ENCODE measurements around the gene PRICKLE3. TPM values are rescaled to one million over a fixed set of nuclear protein-coding genes. Genes with fewer than 3 reads are reported as not detected.

The PRICKLE3 gene
- total RNA-seq, 4 donors from 2014 or later: 14.5 to 40.0 (median 33.2) TPM

DNA sequence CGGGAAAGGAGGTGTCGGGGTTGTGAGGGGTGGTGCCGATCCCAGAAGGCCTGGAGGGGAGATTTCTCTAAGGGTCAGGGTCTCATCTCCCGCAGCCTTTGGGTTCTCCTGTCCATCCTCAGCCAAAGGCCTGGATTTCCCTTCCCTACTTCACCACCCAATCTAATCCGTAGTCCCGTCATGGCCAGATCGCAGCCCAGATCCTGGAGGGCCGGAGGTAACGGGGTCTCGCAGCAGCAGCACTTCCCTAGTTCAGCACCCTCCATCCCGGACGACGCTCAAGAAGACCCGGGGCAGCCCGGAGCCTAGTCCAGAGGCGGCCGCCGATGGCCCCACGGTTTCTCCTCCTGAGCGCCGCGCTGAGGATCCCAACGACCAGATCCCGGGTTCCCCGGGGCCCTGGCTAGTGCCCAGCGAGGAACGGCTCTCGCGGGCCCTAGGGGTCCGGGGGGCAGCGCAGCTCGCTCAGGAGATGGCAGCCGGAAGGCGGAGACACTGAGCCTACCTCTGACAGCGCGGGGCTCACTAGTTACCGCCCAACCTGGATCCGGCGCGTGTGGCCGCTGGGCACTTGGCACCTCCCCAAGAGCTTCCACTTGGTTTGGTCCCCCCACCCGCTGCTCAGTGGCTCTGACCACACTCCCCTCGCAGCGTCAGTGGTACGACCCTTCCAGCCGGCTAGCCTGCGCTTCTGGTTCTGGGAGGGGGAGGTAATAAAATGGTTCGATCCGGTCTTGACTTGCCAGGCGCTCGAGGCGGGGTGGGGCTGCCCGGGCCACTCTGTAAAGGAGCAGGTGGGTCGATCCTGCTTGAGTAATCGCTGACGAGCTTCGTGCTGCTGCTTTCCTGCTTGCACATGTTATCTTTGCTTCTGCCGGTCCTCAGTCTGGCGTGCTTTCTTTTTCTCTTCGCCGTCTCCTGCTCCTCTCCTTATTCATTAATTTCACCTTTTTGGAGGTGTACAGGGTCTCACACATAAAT is 20.0 kb downstream of the PRICKLE3 start:
- intact Hi-C loops (cut with DNase I; ENCODE audit: low total_unique reads): no loop called here
- in situ Hi-C loops (cut with MboI; ENCODE audit: low pct_ligation_motif_present in 1 of 4, low pct_unique_long_range_greater_than_20kb in 1 of 4, low sequenced_read_pairs in 3 of 4): no loop called here

DNA sequence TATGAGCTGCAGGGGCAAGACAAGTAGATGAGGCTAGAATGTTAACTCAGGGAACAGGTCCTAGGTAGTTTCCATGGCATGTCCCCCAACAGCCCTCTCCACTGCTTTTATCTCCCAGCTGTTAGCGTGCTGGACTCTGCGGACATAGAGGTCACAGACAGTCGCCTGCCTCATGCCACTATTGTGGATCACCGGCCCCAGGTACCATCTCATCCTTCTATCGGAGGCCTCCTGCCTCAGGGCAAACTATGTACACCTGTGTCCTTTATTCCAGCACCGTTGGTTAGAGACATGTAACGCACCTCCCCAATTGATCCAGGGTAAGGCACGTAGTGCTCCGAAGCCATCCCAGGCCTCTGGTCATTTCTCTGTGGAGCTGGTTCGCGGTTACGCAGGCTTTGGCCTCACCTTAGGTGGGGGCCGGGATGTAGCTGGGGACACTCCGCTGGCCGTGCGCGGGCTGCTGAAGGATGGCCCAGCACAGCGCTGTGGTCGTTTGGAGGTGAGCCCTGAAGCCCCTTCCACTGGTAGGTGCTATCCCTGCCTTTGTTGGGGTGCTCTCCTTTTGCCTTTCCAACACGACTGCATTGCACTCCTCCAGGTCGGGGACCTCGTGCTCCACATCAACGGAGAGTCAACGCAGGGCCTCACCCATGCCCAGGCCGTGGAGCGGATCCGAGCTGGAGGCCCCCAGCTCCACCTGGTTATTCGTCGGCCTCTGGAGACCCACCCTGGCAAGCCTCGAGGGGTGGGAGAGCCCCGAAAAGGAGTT is 21.4 kb downstream of the PRICKLE3 start:
- Histone ChIP-seq H3K36me3 (no peaks in the 10 kb centered on the region), H3K27ac (peak overlapping the region; percentile 93 to 95 (median 94)), H3K9me3 (no peaks in the 10 kb centered on the region), H3K27me3 (no peaks in the 10 kb centered on the region), H3K4me1 (peaks cover 0 to 18% (median 7%) of the 10 kb centered on the region in 4 donors), H3K4me3 (no peak overlapping the region)
- DNase-seq: no peak
- in situ Hi-C loops (cut with MboI; ENCODE audit: low pct_ligation_motif_present in 1 of 4, low pct_unique_long_range_greater_than_20kb in 1 of 4, low sequenced_read_pairs in 3 of 4) (no loop called here), intact Hi-C loops (cut with DNase I; ENCODE audit: low total_unique reads) (no loop called here)
- TF ChIP-seq EP300 (IDR thresholded peaks at IDR 0.05; ENCODE audit: low read depth) (no peak), POLR2AphosphoS5 (IDR thresholded peaks at IDR 0.05) (no peak), POLR2A (IDR thresholded peaks at IDR 0.05) (no peak)
- TF ChIP-seq, protein P1, sequence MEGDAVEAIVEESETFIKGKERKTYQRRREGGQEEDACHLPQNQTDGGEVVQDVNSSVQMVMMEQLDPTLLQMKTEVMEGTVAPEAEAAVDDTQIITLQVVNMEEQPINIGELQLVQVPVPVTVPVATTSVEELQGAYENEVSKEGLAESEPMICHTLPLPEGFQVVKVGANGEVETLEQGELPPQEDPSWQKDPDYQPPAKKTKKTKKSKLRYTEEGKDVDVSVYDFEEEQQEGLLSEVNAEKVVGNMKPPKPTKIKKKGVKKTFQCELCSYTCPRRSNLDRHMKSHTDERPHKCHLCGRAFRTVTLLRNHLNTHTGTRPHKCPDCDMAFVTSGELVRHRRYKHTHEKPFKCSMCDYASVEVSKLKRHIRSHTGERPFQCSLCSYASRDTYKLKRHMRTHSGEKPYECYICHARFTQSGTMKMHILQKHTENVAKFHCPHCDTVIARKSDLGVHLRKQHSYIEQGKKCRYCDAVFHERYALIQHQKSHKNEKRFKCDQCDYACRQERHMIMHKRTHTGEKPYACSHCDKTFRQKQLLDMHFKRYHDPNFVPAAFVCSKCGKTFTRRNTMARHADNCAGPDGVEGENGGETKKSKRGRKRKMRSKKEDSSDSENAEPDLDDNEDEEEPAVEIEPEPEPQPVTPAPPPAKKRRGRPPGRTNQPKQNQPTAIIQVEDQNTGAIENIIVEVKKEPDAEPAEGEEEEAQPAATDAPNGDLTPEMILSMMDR (IDR thresholded peaks at IDR 0.05): no peak
- 84% methylated on average over 28 of the region's 31 CpGs; no CpG with 5 or more reads in 1 of the 2 donors for WGBS, 2 donors (ENCODE audit: low coverage in 1 of 2)

More for the DNA sequence above, 20.0 kb downstream of the PRICKLE3 start:
- Histone ChIP-seq H3K27ac (peak overlapping the region; percentile 93 to 95 (median 94)), H3K27me3 (no peaks in the 10 kb centered on the region), H3K4me3 (peak overlapping the region in 3 of 4 donors; percentile 25 to 47 (median 30)), H3K4me1 (peaks cover 0 to 18% (median 7%) of the 10 kb centered on the region in 4 donors), H3K36me3 (no peaks in the 10 kb centered on the region), H3K9me3 (no peaks in the 10 kb centered on the region)
- WGBS, 2 donors (ENCODE audit: low coverage in 1 of 2): 47% methylated on average over 61 of the region's 61 CpGs; no CpG with 5 or more reads in 1 of the 2 donors
- TF ChIP-seq, protein P1 (IDR thresholded peaks at IDR 0.05): peak; percentile 13 to 30 (median 19)
- TF ChIP-seq EP300 (IDR thresholded peaks at IDR 0.05; ENCODE audit: low read depth) (no peak), POLR2AphosphoS5 (IDR thresholded peaks at IDR 0.05) (peak; percentile 16 to 64 (median 51)), POLR2A (IDR thresholded peaks at IDR 0.05) (peak; percentile 38)
- DNase-seq: peak; percentile 87

DNA sequence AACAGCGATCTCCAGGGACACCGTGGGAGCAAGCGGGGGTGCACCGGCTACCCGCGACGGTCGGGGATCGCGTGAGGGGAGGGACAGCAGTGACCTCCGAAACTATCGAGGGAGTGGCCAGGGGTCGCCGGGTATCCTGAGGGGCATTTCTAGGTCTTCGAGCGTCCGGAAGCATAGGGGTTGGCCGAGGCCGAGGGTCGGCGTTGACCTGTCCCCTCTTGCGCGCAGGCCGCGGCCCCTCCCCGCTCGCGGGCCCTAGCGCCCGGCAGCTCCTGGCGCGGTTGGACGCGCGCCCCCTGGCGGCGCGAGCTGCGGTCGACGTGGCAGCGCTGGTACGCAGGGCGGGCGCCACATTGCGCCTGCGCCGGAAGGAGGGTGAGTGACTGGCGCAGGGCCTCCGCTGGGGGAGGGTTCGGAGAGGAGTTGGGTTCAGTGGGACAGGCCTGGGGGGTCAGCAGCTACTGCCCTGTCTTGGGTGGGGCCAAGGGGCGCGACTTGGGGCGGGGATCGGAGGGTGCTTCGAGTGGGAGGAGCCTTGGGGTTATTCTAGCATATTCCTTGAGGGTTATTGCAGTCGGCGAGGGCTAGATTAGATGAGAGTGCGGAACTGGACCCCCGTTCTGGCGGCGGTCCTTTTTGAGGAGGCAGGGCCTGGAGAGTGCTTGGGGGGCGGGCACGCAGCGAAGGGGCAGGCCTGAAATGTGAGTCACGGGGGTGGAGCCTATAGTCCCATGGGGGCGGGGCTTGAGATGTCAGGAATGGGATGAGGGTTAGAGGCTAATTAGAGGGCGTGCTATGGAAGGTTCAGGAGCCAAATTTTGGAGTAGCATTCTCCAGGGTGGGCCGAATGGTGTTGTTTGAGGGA is 22.4 kb downstream of the PRICKLE3 start:
- Histone ChIP-seq H3K36me3 (no peaks in the 10 kb centered on the region), H3K4me1 (peaks cover 0 to 18% (median 7%) of the 10 kb centered on the region in 4 donors), H3K27me3 (no peaks in the 10 kb centered on the region), H3K27ac (peak overlapping the region; percentile 93 to 95 (median 94)), H3K9me3 (no peaks in the 10 kb centered on the region), H3K4me3 (peak overlapping the region in 3 of 4 donors; percentile 32 to 51 (median 34))
- in situ Hi-C loops (cut with MboI; ENCODE audit: low pct_ligation_motif_present in 1 of 4, low pct_unique_long_range_greater_than_20kb in 1 of 4, low sequenced_read_pairs in 3 of 4): no loop called here
- TF ChIP-seq POLR2AphosphoS5 (IDR thresholded peaks at IDR 0.05) (peak in 2 of 3 donors; percentile 46 to 54), EP300 (IDR thresholded peaks at IDR 0.05; ENCODE audit: low read depth) (no peak), POLR2A (IDR thresholded peaks at IDR 0.05) (no peak)
- TF ChIP-seq, protein P1 (IDR thresholded peaks at IDR 0.05): peak; percentile 46 to 78 (median 59)
- DNase-seq: peak; percentile 88
- intact Hi-C loops (cut with DNase I; ENCODE audit: low total_unique reads): no loop called here
- 40% methylated on average over 63 of the region's 69 CpGs; no CpG with 5 or more reads in 1 of the 2 donors for WGBS, 2 donors (ENCODE audit: low coverage in 1 of 2)
